ENCODE data around the gene SPRING1.

SPRING1 gene

GRCh38 chr12:116707751-116708150 is 30.1 kb downstream of the SPRING1 start:
- no peak for DNase-seq

- DNase-seq: peak; percentile 64
Observed at GRCh38 chr12:116703214-116703795, 34.6 kb downstream of the SPRING1 start.

GRCh38 chr12:116701432-116701831 is 36.4 kb downstream of the SPRING1 start:
- DNase-seq: no peak

GRCh38 chr12:116700066-116700465 is 37.8 kb downstream of the SPRING1 start:
- no peak for DNase-seq

GRCh38 chr12:116698554-116699075 is 39.3 kb downstream of the SPRING1 start:
- no peak for DNase-seq

- no peak for DNase-seq
Observed at GRCh38 chr12:116698116-116698515, 39.8 kb downstream of the SPRING1 start.

GRCh38 chr12:116697716-116698115 is 40.2 kb downstream of the SPRING1 start:
- no peak for DNase-seq

- peak; percentile 13 for DNase-seq
Observed at GRCh38 chr12:116697305-116697704, 40.6 kb downstream of the SPRING1 start.

- DNase-seq: no peak
Observed at GRCh38 chr12:116695464-116695725, 42.5 kb downstream of the SPRING1 start.

- DNase-seq: no peak
Observed at GRCh38 chr12:116694653-116695463, 43.0 kb downstream of the SPRING1 start.

- peak; percentile 77 for DNase-seq
Observed at GRCh38 chr12:116693286-116694227, 44.3 kb downstream of the SPRING1 start.

- DNase-seq: no peak
Observed at GRCh38 chr12:116692605-116693004, 45.3 kb downstream of the SPRING1 start.

- no peak for DNase-seq
Observed at GRCh38 chr12:116691636-116692035, 46.2 kb downstream of the SPRING1 start.

GRCh38 chr12:116691205-116691604 is 46.7 kb downstream of the SPRING1 start:
- DNase-seq: no peak

GRCh38 chr12:116689979-116690744 is 47.7 kb downstream of the SPRING1 start:
- DNase-seq: peak; percentile 40

- no peak for DNase-seq
Observed at GRCh38 chr12:116689521-116689920, 48.3 kb downstream of the SPRING1 start.

All from NCI-H1436 (cell line).